ENCODE measurements around the gene KSR2. TPM values are rescaled to one million over a fixed set of nuclear protein-coding genes. Genes with fewer than 3 reads are reported as not detected.

KSR2 gene
- total RNA-seq, 4 donors from 2014 or later: 0.32 to 7.0 (median 0.60) TPM

DNA sequence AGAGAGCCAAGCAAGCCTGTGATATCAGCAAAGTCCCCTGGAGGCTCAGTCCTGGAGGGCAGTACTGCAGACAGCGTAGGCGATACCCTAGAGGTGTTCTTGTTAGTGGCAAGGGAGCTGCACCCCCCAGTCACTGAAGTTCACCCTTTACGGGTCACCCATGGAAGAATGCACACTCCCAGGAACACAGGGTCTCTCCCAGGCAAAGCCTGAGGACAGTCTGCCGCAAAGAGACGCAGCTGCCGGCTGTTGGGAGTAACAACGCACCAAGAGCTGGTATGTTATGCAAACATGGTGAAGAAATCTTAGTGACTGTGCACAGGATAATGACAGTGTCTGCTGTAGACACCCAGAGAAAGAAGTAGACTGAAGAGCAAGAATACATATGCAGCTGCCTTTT is 563.9 kb downstream of the KSR2 start:
- Histone ChIP-seq H3K36me3 (no peaks in the 10 kb centered on the region), H3K4me3 (no peak overlapping the region), H3K9me3 (no peaks in the 10 kb centered on the region), H3K27me3 (no peaks in the 10 kb centered on the region), H3K27ac (no peak overlapping the region), H3K4me1 (peaks cover 3 to 6% (median 4%) of the 10 kb centered on the region in 4 donors)
- intact Hi-C loops (cut with DNase I; ENCODE audit: low total_unique reads) (no loop called here), in situ Hi-C loops (cut with MboI; ENCODE audit: low pct_ligation_motif_present in 1 of 4, low pct_unique_long_range_greater_than_20kb in 1 of 4, low sequenced_read_pairs in 3 of 4) (no loop called here)
- TF ChIP-seq POLR2A (IDR thresholded peaks at IDR 0.05): no peak
- TF ChIP-seq, protein P1, sequence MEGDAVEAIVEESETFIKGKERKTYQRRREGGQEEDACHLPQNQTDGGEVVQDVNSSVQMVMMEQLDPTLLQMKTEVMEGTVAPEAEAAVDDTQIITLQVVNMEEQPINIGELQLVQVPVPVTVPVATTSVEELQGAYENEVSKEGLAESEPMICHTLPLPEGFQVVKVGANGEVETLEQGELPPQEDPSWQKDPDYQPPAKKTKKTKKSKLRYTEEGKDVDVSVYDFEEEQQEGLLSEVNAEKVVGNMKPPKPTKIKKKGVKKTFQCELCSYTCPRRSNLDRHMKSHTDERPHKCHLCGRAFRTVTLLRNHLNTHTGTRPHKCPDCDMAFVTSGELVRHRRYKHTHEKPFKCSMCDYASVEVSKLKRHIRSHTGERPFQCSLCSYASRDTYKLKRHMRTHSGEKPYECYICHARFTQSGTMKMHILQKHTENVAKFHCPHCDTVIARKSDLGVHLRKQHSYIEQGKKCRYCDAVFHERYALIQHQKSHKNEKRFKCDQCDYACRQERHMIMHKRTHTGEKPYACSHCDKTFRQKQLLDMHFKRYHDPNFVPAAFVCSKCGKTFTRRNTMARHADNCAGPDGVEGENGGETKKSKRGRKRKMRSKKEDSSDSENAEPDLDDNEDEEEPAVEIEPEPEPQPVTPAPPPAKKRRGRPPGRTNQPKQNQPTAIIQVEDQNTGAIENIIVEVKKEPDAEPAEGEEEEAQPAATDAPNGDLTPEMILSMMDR (IDR thresholded peaks at IDR 0.05): no peak
- no peak for TF ChIP-seq POLR2AphosphoS5 (IDR thresholded peaks at IDR 0.05)
- no peak for TF ChIP-seq EP300 (IDR thresholded peaks at IDR 0.05; ENCODE audit: low read depth)
- WGBS, 2 donors (ENCODE audit: low coverage in 1 of 2): 53 to 79% methylated on average over 4 to 7 of the region's 7 CpGs
- no peak for DNase-seq

DNA sequence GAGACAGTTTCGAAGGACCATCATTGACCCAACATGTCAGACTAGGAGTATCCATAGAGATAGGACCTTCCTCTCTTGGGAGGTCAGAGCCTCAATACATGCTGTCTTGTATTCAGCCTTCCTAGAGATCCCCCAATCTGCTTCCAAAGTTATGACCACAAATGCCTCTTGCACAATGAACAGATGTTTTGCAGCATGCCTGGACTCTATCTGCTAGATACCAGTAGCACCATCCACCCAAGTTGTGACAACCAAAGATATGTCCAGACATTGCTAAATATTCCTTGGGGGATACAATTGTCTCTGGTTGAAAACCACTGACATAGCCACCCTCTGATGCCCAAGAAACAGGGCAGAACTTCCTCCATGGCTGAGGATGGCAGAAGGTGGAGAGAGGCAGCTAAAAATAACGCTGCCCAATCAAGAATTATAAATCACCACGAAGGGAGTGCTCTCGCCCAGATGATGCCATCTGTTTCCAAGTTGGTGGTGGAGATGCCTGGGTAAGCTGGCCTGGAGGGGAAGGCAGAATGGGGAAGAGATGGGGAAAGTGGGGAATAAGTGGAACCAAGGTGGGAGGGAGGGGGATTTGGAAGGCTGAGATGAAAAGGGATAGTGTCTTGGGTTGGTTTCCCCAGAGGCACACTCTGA is 564.5 kb downstream of the KSR2 start:
- in situ Hi-C loops (cut with MboI; ENCODE audit: low pct_ligation_motif_present in 1 of 4, low pct_unique_long_range_greater_than_20kb in 1 of 4, low sequenced_read_pairs in 3 of 4): no loop called here
- TF ChIP-seq POLR2AphosphoS5 (IDR thresholded peaks at IDR 0.05): no peak
- TF ChIP-seq, protein P1 (IDR thresholded peaks at IDR 0.05): no peak
- no peak for TF ChIP-seq EP300 (IDR thresholded peaks at IDR 0.05; ENCODE audit: low read depth)
- TF ChIP-seq POLR2A (IDR thresholded peaks at IDR 0.05): no peak
- WGBS, 2 donors (ENCODE audit: low coverage in 1 of 2): 68 to 74% methylated on average over 4 of the region's 4 CpGs
- no peaks in the 10 kb centered on the region for H3K27me3 ChIP-seq
- no peak overlapping the region for H3K4me3 ChIP-seq
- DNase-seq: no peak
- peaks cover 3 to 6% (median 4%) of the 10 kb centered on the region in 4 donors for H3K4me1 ChIP-seq
- H3K36me3 ChIP-seq: no peaks in the 10 kb centered on the region
- H3K27ac ChIP-seq: no peak overlapping the region
- H3K9me3 ChIP-seq: no peaks in the 10 kb centered on the region
- intact Hi-C loops (cut with DNase I; ENCODE audit: low total_unique reads): no loop called here

- TF ChIP-seq EP300 (IDR thresholded peaks at IDR 0.05; ENCODE audit: low read depth) (no peak), POLR2A (IDR thresholded peaks at IDR 0.05) (no peak), POLR2AphosphoS5 (IDR thresholded peaks at IDR 0.05) (no peak)
- TF ChIP-seq, protein P1 (IDR thresholded peaks at IDR 0.05): no peak
- H3K27me3 ChIP-seq: no peaks in the 10 kb centered on the region
- no peak overlapping the region for H3K4me3 ChIP-seq
- H3K4me1 ChIP-seq: peaks cover 3 to 6% (median 4%) of the 10 kb centered on the region in 4 donors
- H3K36me3 ChIP-seq: no peaks in the 10 kb centered on the region
- DNase-seq: no peak
- in situ Hi-C loops (cut with MboI; ENCODE audit: low pct_ligation_motif_present in 1 of 4, low pct_unique_long_range_greater_than_20kb in 1 of 4, low sequenced_read_pairs in 3 of 4): no loop called here
- intact Hi-C loops (cut with DNase I; ENCODE audit: low total_unique reads): no loop called here
- no peak overlapping the region for H3K27ac ChIP-seq
- 87 to 94% methylated on average over 3 of the region's 3 CpGs for WGBS, 2 donors (ENCODE audit: low coverage in 1 of 2)
- no peaks in the 10 kb centered on the region for H3K9me3 ChIP-seq
Observed at GRCh38 chr12:117403586-117404139, 565.1 kb downstream of the KSR2 start.

Other genes starting within 250 kb of the KSR2 start
- 1 to 10 TPM in 3 of 4 donors, not detected in 1; 4.9 to 8.7 (median 7.6) TPM for gene RFC5, start 47.7 kb upstream of the KSR2 start, total RNA-seq
- gene WSB2, start 92.2 kb upstream of the KSR2 start, total RNA-seq: 100 to 1,000 TPM; 110 to 193 (median 130) TPM
- gene VSIG10, start 135.0 kb upstream of the KSR2 start, total RNA-seq: 100 to 1,000 TPM; 122 to 207 (median 155) TPM
- gene PEBP1, start 167.1 kb upstream of the KSR2 start, total RNA-seq: 100 to 1,000 TPM; 124 to 438 (median 279) TPM